ENCODE measurements around the gene EXOSC7.
"Not testable (repeated sequence)": the region's sequence is repeated elsewhere in the genome, so short reads cannot be mapped to it uniquely, and the experiment has no call there.

Gene EXOSC7

GRCh38 chr3:44962621-44963393 is 13.2 kb upstream of the EXOSC7 start:
- DNase-seq (ENCODE audit: low read depth): no peak

- no peak for DNase-seq (ENCODE audit: low read depth)
These were observed 12.3 kb upstream of the EXOSC7 start for GRCh38 chr3:44963571-44964325.

- DNase-seq (ENCODE audit: low read depth): no peak
These were observed 10.9 kb upstream of the EXOSC7 start for GRCh38 chr3:44965165-44965564.

- DNase-seq (ENCODE audit: low read depth): no peak
These were observed 9.2 kb upstream of the EXOSC7 start for GRCh38 chr3:44966795-44967278.

GRCh38 chr3:44968447-44968858 is 7.6 kb upstream of the EXOSC7 start:
- DNase-seq (ENCODE audit: low read depth): no peak

- DNase-seq (ENCODE audit: low read depth): no peak
These were observed 6.8 kb upstream of the EXOSC7 start for GRCh38 chr3:44969154-44969827.

- DNase-seq (ENCODE audit: low read depth): no peak
These were observed 6.2 kb upstream of the EXOSC7 start for GRCh38 chr3:44969828-44970179.

- DNase-seq (ENCODE audit: low read depth): no peak
These were observed 5.0 kb upstream of the EXOSC7 start for GRCh38 chr3:44970926-44971490.

- no peak for DNase-seq (ENCODE audit: low read depth)
These were observed 1.6 kb upstream of the EXOSC7 start for GRCh38 chr3:44974416-44974815.

- no peak for DNase-seq (ENCODE audit: low read depth)
These were observed 5.2 kb downstream of the EXOSC7 start for GRCh38 chr3:44981220-44981619.

GRCh38 chr3:44981751-44982150 is 5.7 kb downstream of the EXOSC7 start:
- no peak for DNase-seq (ENCODE audit: low read depth)

GRCh38 chr3:44982817-44983216 is 6.8 kb downstream of the EXOSC7 start:
- no peak for DNase-seq (ENCODE audit: low read depth)

GRCh38 chr3:44983484-44983941 is 7.5 kb downstream of the EXOSC7 start:
- DNase-seq (ENCODE audit: low read depth): no peak

- no peak for DNase-seq (ENCODE audit: low read depth)
These were observed 8.3 kb downstream of the EXOSC7 start for GRCh38 chr3:44984335-44984734.

GRCh38 chr3:44986330-44986729 is 10.3 kb downstream of the EXOSC7 start:
- DNase-seq (ENCODE audit: low read depth): not testable (repeated sequence)

- DNase-seq (ENCODE audit: low read depth): no peak
These were observed 11.3 kb downstream of the EXOSC7 start for GRCh38 chr3:44987332-44987731.

GRCh38 chr3:44988073-44988472 is 12.0 kb downstream of the EXOSC7 start:
- no peak for DNase-seq (ENCODE audit: low read depth)

GRCh38 chr3:44989141-44989540 is 13.1 kb downstream of the EXOSC7 start:
- no peak for DNase-seq (ENCODE audit: low read depth)

GRCh38 chr3:44989636-44990373 is 13.8 kb downstream of the EXOSC7 start:
- no peak for DNase-seq (ENCODE audit: low read depth)

GRCh38 chr3:44991326-44991725 is 15.3 kb downstream of the EXOSC7 start:
- no peak for DNase-seq (ENCODE audit: low read depth)

Measured in stimulated activated CD8-positive, alpha-beta memory T cell treated with anti-CD3 and anti-CD28 coated beads, Interleukin-12 subunit alpha, Interleukin-12 subunit beta, amount 100 ng/mL, for 1 hour (primary cell).